Common myeloid progenitor, CD34-positive (primary cell): ENCODE results near the gene INSYN1.

Experiments used
- CTCF ChIA-PET: fragments of 350-600 bp; sonication (Branson Sonifier 250); formaldehyde crosslinking; loops from one replicate; lab custom pipeline; 2021; ENCODE audit warnings: antibody characterized with exemption; lab: Charles Lee
- POLR2A ChIA-PET: fragments of 350-600 bp; sonication (Branson Sonifier 250); formaldehyde crosslinking; loops from one replicate; lab custom pipeline; 2021; ENCODE audit warnings: antibody characterized with exemption; lab: Charles Lee
- DNase-seq, 3 donors: peaks; one replicate each; pipeline versions ENCODE4 v3.0.0 to v3.0.0-alpha.2; 2013
- H3K27ac ChIP-seq, 2 experiments: 1 replicate in 1 of 2; 2 replicates in 1 of 2; pipeline ENCODE4 v1.7.0; 2013; ENCODE audit warnings: inconsistent platforms in 2 of 2, low read length in 2 of 2, mild to moderate bottlenecking in 2 of 2, low read depth in 1 of 2, moderate library complexity in 1 of 2; ENCODE audit not compliant: severe bottlenecking in 2 of 2, insufficient read depth in 1 of 2, poor library complexity in 1 of 2
- H3K27me3 ChIP-seq, 5 experiments: replicated peaks in 2 of 5; 1 replicate in 3 of 5; 2 replicates in 2 of 5; pipeline versions ENCODE4 v1.6.1 to v1.7.0; 2013; ENCODE audit warnings: low read length in 4 of 5, mild to moderate bottlenecking in 2 of 5, moderate library complexity in 2 of 5, inconsistent platforms in 1 of 5; ENCODE audit not compliant: insufficient read depth in 5 of 5, control insufficient read depth in 4 of 5
- H3K36me3 ChIP-seq, 4 experiments: 1 replicate in 2 of 4; 2 replicates in 2 of 4; pipeline versions ENCODE4 v1.6.1 to v1.7.0; 2013; ENCODE audit warnings: low read length in 3 of 4, control low read depth in 1 of 4, mild to moderate bottlenecking in 1 of 4; ENCODE audit not compliant: control insufficient read depth in 4 of 4, insufficient read depth in 4 of 4
- H3K4me1 ChIP-seq, 4 experiments: 1 replicate in 3 of 4; 2 replicates in 1 of 4; pipeline versions ENCODE4 v1.6.1 to v1.7.1; 2013; ENCODE audit warnings: low read length in 3 of 4, mild to moderate bottlenecking in 3 of 4, control low read depth in 1 of 4, inconsistent platforms in 1 of 4, moderate library complexity in 1 of 4; ENCODE audit not compliant: control insufficient read depth in 4 of 4, insufficient read depth in 4 of 4; ENCODE audit errors: control extremely low read depth in 1 of 4
- H3K4me3 ChIP-seq, 7 experiments: 1 replicate in 4 of 7; 2 replicates in 3 of 7; pipeline versions ENCODE4 v1.5.1 to v1.7.0; 2013; ENCODE audit warnings: mild to moderate bottlenecking in 7 of 7, low read length in 6 of 7, moderate library complexity in 6 of 7, inconsistent platforms in 2 of 7, low read depth in 2 of 7, control low read depth in 1 of 7; ENCODE audit not compliant: insufficient read depth in 4 of 7, control insufficient read depth in 1 of 7; ENCODE audit errors: extremely low read depth in 1 of 7
- H3K9me3 ChIP-seq, 5 experiments: 1 replicate in 4 of 5; 2 replicates in 1 of 5; pipeline versions ENCODE4 v1.6.1 to v1.7.1; 2013; ENCODE audit warnings: low read length in 4 of 5, mild to moderate bottlenecking in 2 of 5, inconsistent platforms in 1 of 5, low read depth in 1 of 5, moderate library complexity in 1 of 5; ENCODE audit not compliant: control insufficient read depth in 4 of 5, insufficient read depth in 2 of 5; ENCODE audit errors: control extremely low read depth in 1 of 5
- WGBS: methylation state at CpG from one replicate; pipeline ENCODE4 v1.1.5; 2013; ENCODE audit not compliant: insufficient coverage; 5-methylcytosine and 5-hydroxymethylcytosine counted together

The INSYN1 gene

GRCh38 chr15:73773428-73773827 is 20.3 kb upstream of the INSYN1 start:
- Histone ChIP-seq H3K27me3 (peaks cover 0 to 11% (median 3%) of the 10 kb centered on the region in 5 experiments), H3K4me1 (no peaks in the 10 kb centered on the region), H3K4me3 (no peak overlapping the region), H3K36me3 (no peaks in the 10 kb centered on the region), H3K27ac (no peak overlapping the region), H3K9me3 (no peaks in the 10 kb centered on the region)
- WGBS: 90% methylated on average over 3 of the region's 6 CpGs
- ChIA-PET CTCF (no interaction called here), POLR2A (no interaction called here)
- DNase-seq: no peak

DNA sequence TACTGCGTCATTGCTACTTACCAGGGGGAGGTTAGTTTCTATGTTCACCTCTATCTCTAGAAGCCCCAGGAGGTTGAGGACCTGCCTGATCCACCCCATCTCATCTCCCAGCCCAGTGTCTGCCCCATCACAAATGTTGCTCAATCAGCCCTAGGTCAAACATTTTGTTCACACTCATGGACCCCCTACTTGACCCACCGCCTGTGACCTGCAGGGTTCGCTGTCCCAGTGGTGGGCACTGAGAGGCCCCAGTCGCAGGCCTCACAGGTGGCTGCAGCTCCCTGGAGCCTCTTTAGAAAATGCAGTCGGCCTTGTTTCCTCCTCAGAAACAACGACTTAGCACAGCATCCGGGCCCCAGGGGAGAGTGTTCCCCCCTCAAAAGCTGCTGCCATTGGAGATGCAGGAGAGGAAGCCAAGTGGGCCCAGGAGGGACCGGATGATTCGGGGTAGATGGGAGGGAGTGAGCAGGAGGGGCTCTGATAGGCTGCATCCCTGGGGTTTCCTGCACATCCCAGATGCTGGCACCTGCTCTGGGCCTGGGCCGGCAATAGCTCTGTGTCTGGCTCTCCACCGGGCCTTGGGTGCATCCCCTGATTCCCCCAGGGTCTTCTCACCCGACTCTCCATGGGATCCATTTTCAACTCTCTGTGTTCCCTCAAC is 18.4 kb upstream of the INSYN1 start:
- Histone ChIP-seq H3K27ac (no peak overlapping the region), H3K4me1 (no peaks in the 10 kb centered on the region), H3K36me3 (no peaks in the 10 kb centered on the region), H3K4me3 (no peak overlapping the region), H3K9me3 (no peaks in the 10 kb centered on the region), H3K27me3 (peaks cover 0 to 11% (median 7%) of the 10 kb centered on the region in 5 experiments)
- no peak for DNase-seq
- WGBS: 72% methylated on average over 10 of the region's 12 CpGs
- CTCF ChIA-PET: interaction anchor here (0.9 kb wide), 1 partner anchor 66 kb away, joined by 3 read pairs; no protein-coding TSS in a partner anchor
- POLR2A ChIA-PET: no interaction called here

- Histone ChIP-seq H3K4me1 (no peaks in the 10 kb centered on the region), H3K4me3 (no peak overlapping the region), H3K9me3 (no peaks in the 10 kb centered on the region), H3K27me3 (peaks cover 0 to 11% (median 7%) of the 10 kb centered on the region in 5 experiments), H3K36me3 (no peaks in the 10 kb centered on the region), H3K27ac (no peak overlapping the region)
- ChIA-PET CTCF (no interaction called here), POLR2A (no interaction called here)
- DNase-seq: no peak
- no CpG with 5 or more reads among the region's 1 CpG for WGBS
These were observed 16.9 kb upstream of the INSYN1 start for GRCh38 chr15:73770050-73770449.

DNA sequence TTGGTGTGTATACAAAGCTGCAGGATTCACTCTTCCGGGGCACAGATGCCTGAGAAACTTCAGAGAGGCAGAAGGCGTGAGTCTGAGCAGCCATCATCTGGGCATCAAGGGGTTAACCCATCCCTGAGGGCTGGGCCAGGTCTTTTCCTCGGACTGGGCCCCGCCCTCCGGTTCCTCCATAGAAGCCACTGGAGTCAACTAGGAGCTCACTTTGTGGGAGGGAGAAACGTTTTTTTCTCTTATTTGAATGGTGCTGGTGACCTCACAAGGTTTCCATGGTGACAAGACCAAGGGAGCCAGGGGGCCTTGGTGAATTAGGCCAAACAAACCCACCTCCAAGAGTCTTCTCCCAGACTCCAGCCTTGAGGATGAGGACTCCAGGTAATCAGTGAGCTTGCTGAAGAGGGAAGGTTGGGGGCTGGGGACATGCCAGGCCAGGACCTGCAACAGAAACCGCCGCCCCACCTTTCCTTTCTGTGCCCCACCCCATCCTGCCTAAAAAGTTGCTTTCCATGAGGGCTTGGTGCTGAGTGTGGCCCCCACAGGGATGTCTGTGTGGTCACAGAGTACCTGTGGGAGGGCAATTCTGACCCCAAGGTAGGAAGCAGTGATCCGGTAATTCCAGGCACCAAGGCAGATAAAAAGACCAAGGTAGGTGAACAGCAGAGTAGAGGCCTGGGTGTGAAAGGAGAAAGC is 14.8 kb upstream of the INSYN1 start:
- POLR2A ChIA-PET: no interaction called here
- Histone ChIP-seq H3K27me3 (peaks cover 0 to 17% (median 7%) of the 10 kb centered on the region in 5 experiments), H3K27ac (no peak overlapping the region), H3K36me3 (no peaks in the 10 kb centered on the region), H3K4me1 (no peaks in the 10 kb centered on the region), H3K9me3 (no peaks in the 10 kb centered on the region), H3K4me3 (no peak overlapping the region)
- WGBS: 74% methylated on average over 6 of the region's 9 CpGs
- DNase-seq: no peak
- CTCF ChIA-PET: interaction anchor here (1.1 to 1.6 kb wide), 3 partner anchors 11 to 106 kb away, joined by 3 read pairs; no protein-coding TSS in a partner anchor

DNA sequence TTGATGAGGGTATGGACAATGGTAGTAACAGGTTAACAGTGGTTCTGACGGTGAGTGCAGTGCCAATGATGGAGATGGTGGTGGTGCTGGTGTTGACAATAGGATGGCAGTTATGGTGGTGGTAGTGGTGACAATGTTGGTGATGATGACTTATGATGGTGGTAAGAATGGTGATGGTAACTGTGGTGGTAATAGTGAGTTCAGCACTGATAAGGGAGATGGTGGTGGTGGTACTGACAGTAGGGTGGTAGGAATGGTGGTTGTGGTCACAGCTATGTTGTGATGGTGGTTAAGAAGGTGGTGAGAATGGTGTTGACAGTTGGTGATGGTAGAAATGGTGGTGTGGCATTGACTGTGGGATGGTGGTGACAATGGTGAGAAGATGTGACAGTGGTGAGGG is 13.4 kb upstream of the INSYN1 start:
- Histone ChIP-seq H3K9me3 (no peaks in the 10 kb centered on the region), H3K4me1 (no peaks in the 10 kb centered on the region), H3K4me3 (no peak overlapping the region), H3K27me3 (peaks cover 0 to 23% (median 10%) of the 10 kb centered on the region in 5 experiments), H3K27ac (no peak overlapping the region), H3K36me3 (no peaks in the 10 kb centered on the region)
- ChIA-PET POLR2A (no interaction called here), CTCF (no interaction called here)
- WGBS: 100% methylated on average over 1 of the region's 1 CpG
- no peak for DNase-seq

GRCh38 chr15:73765778-73766177 is 12.6 kb upstream of the INSYN1 start:
- ChIA-PET CTCF (no interaction called here), POLR2A (no interaction called here)
- H3K27me3 ChIP-seq: peaks cover 0 to 30% (median 14%) of the 10 kb centered on the region in 5 experiments
- no peaks in the 10 kb centered on the region for H3K9me3 ChIP-seq
- no peak for DNase-seq
- no peak overlapping the region for H3K4me3 ChIP-seq
- H3K36me3 ChIP-seq: no peaks in the 10 kb centered on the region
- no peak overlapping the region for H3K27ac ChIP-seq
- whole genome bisulfite sequencing: no CpG with 5 or more reads among the region's 1 CpG
- no peaks in the 10 kb centered on the region for H3K4me1 ChIP-seq

DNA sequence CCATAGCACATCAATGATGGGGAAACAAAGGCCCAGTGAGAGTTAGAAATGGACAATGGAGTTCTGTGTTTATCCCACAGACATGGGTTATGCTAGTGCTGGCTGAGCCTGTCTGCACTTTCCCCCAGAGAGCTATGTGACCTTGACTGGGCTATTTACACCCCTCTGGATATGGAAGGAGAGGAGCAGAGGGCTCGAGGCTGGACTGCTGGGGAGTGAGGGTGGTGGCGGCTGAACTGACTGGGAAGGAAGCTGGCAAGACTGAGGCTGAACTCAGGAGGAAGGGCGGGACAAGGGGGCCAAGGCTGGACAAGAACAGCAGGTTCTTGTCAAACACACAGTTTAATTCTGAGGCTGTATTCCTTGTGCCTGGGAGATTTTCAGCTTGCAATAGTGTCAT is 10.8 kb upstream of the INSYN1 start:
- no peaks in the 10 kb centered on the region for H3K9me3 ChIP-seq
- POLR2A ChIA-PET: no interaction called here
- H3K36me3 ChIP-seq: no peaks in the 10 kb centered on the region
- 66% methylated on average over 3 of the region's 3 CpGs for WGBS
- no peaks in the 10 kb centered on the region for H3K4me1 ChIP-seq
- no peak overlapping the region for H3K4me3 ChIP-seq
- CTCF ChIA-PET: no interaction called here
- no peak for DNase-seq
- H3K27me3 ChIP-seq: peaks cover 0 to 45% (median 12%) of the 10 kb centered on the region in 5 experiments
- no peak overlapping the region for H3K27ac ChIP-seq
